Omental fat pad (tissue), 4 donors: Measurements from ENCODE around the gene DMP1. TPM values are rescaled to one million over a fixed set of nuclear protein-coding genes. Genes with fewer than 3 reads are reported as not detected.

Source experiments
- ATAC-seq: fragments of 150-250 bp; one replicate; pipeline ENCODE4 v1.9.1; 2016; ENCODE audit warnings: mild to moderate bottlenecking, moderate library complexity; ENCODE audit not compliant: low FRiP score
- DNase-seq: peaks from one replicate; pipeline ENCODE4 v3.0.0-alpha.2; 2019; ENCODE audit warnings: low spot score
- total RNA-seq, 4 donors: library from RNA; depleted of rRNA; stranded (reverse); fragments of >200 nt; gene quantifications; one replicate each; pipeline ENCODE4 v1.1.0, GENCODE V29; 2016
- TF ChIP-seq, protein P1 (sequence below), 3 donors: fragments of 450-650 bp; IDR thresholded peaks; one replicate each; pipeline ENCODE4 v1.5.1; 2016 to 2017; ENCODE audit warnings: antibody characterized with exemption in 3 of 3, mild to moderate bottlenecking in 3 of 3, moderate library complexity in 2 of 3

Gene DMP1
- total RNA-seq, 4 donors from 2014 or later = not detected

DNA sequence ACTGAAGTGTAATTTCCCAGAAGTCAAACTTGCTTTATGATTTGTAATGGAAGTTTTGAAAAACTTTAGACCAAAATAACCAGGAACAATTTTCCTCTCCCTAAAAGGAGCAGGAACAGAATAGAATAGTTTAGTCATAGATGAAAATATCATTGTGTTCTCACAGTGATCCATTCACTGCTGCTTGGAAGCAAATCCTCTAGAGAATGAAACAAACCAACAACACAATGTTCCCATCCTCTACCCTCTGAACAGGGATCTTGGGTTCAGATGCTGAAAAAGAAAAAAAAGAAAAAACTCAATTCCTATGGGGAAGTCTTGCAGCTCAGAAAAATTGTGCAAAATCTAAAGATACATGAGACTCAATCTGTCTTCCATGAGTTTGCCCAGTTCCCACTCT lies 29.6 kb upstream of the DMP1 start:
- TF ChIP-seq, protein P1, sequence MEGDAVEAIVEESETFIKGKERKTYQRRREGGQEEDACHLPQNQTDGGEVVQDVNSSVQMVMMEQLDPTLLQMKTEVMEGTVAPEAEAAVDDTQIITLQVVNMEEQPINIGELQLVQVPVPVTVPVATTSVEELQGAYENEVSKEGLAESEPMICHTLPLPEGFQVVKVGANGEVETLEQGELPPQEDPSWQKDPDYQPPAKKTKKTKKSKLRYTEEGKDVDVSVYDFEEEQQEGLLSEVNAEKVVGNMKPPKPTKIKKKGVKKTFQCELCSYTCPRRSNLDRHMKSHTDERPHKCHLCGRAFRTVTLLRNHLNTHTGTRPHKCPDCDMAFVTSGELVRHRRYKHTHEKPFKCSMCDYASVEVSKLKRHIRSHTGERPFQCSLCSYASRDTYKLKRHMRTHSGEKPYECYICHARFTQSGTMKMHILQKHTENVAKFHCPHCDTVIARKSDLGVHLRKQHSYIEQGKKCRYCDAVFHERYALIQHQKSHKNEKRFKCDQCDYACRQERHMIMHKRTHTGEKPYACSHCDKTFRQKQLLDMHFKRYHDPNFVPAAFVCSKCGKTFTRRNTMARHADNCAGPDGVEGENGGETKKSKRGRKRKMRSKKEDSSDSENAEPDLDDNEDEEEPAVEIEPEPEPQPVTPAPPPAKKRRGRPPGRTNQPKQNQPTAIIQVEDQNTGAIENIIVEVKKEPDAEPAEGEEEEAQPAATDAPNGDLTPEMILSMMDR (IDR thresholded peaks at IDR 0.05) = no peak
- DNase-seq (no peak), ATAC-seq (peak; percentile 59)

- DNase-seq = no peak
- ATAC-seq = no peak
- TF ChIP-seq, protein P1 (IDR thresholded peaks at IDR 0.05) = no peak
These were observed 27.8 kb upstream of the DMP1 start for GRCh38 chr4:87622303-87622702.

DNA sequence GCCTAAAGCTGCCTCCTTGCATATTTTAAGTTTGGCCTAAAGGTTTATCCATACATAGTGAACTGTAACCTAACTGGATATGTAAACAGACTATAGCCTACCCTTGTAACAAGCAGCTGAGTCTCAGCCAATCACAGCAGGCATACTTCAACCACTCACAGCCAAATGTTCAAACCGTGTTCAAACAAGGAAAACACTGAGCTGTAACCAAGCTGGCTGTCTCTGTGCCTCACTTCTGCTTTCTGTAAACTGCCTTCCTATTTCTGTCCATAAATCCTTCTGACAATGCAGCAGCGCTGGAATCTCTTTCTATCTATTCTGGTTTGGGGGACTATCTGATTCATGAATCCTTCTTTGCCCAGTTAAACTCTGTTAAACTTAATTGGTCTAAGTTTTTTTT lies 25.4 kb upstream of the DMP1 start:
- DNase-seq = no peak
- TF ChIP-seq, protein P1 (IDR thresholded peaks at IDR 0.05) = no peak
- no peak for ATAC-seq

DNA sequence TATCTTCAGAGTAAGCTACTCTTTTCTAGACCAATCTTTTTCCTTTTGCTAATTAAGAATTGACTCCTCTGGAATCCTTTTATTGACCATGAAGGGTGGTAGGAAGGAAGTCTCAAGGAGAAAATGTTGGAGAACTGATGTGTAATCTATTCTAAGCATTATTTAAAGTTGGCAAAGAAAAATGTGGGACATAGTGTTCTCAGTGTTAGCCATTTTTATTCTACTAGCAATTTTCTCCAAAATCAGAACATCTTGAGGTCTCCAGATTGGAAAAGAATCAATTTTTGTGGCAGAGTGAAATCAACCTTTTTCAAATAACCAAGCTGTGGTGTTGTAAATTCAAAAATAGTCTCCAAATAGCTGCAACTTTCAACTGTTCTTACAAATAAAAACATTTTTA lies 18.4 kb upstream of the DMP1 start:
- TF ChIP-seq, protein P1 (IDR thresholded peaks at IDR 0.05) = no peak
- DNase-seq (no peak), ATAC-seq (no peak)

DNA sequence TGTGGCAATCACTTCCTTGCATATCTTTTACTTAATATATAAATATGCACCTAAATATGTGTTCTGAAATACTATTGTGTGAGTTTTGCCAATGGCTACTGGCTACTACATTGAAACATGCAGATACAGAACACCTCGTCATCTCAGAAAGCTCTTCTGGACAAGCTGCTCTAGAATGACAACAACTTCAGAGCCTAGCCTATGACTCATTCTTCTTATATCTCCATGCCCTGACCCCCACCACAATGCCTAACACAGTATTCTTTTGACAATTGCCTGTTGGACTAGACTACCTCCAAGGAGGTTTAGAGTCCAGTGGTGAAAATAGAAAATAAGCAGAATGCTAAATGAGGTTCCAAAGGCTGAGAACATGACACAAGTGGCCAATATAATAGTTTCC lies 17.6 kb upstream of the DMP1 start:
- ATAC-seq = no peak
- TF ChIP-seq, protein P1 (IDR thresholded peaks at IDR 0.05) = no peak

GRCh38 chr4:87633243-87633642 lies 16.8 kb upstream of the DMP1 start:
- DNase-seq (no peak), ATAC-seq (no peak)
- TF ChIP-seq, protein P1 (IDR thresholded peaks at IDR 0.05) = no peak

More for the DNA sequence above, 17.6 kb upstream of the DMP1 start:
- no peak for DNase-seq

DNA sequence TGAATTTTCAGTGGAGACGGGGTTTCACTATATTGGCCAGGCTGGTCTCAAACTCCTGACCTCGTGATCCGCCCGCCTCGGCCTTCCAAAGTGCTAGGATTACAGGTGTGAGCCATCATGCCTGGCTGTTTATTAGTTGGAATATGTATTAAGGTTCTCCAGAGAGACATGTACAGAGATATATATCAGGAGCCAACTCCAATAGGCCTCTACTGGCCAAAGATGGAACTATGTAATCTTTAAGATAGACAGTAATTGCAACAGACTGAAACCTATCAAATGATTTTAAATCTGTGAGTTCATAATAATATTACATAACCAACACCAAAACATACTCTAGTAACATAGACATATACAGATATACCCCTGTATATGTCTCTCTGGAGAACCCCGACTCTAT lies 5.8 kb upstream of the DMP1 start:
- DNase-seq (no peak), ATAC-seq (no peak)
- TF ChIP-seq, protein P1 (IDR thresholded peaks at IDR 0.05) = no peak
